Trophoblast cell (in vitro differentiated cells and primary cell): ENCODE data around the gene IL17RA.

Source experiments
- DNase-seq, 2 donors: peaks; one replicate each; pipeline ENCODE4 v3.0.0-alpha.2; 2016
- H2AFZ ChIP-seq: 2 replicates; pipeline ENCODE4 v1.6.1; 2013; ENCODE audit warnings: low read length, moderate library complexity, mild to moderate bottlenecking; ENCODE audit not compliant: insufficient read depth, poor library complexity
- H2AK5ac ChIP-seq: 2 replicates; pipeline ENCODE4 v1.6.1; 2013; ENCODE audit warnings: mild to moderate bottlenecking, low read length
- H2BK120ac ChIP-seq: 2 replicates; pipeline ENCODE4 v1.6.1; 2013; ENCODE audit warnings: low read length, mild to moderate bottlenecking, moderate library complexity; ENCODE audit not compliant: insufficient read depth, poor library complexity
- H2BK12ac ChIP-seq: 2 replicates; pipeline ENCODE4 v1.6.1; 2013; ENCODE audit warnings: mild to moderate bottlenecking, low read length, moderate library complexity
- H2BK5ac ChIP-seq: 2 replicates; pipeline ENCODE4 v1.6.1; 2013; ENCODE audit warnings: low read length, low read depth, moderate library complexity, mild to moderate bottlenecking; ENCODE audit not compliant: poor library complexity
- H3K14ac ChIP-seq: 2 replicates; pipeline ENCODE4 v1.6.1; 2013; ENCODE audit warnings: mild to moderate bottlenecking, low read length
- H3K18ac ChIP-seq: 2 replicates; pipeline ENCODE4 v1.6.1; 2013; ENCODE audit warnings: mild to moderate bottlenecking, low read length
- H3K23ac ChIP-seq: 2 replicates; pipeline ENCODE4 v1.6.1; 2013; ENCODE audit warnings: low read length
- H3K27ac ChIP-seq: 2 replicates; pipeline ENCODE4 v1.5.1; 2013; ENCODE audit warnings: low read depth, mild to moderate bottlenecking, inconsistent platforms, low read length, moderate library complexity
- H3K27me3 ChIP-seq: 2 replicates; pipeline ENCODE4 v1.6.1; 2013; ENCODE audit warnings: inconsistent platforms, mild to moderate bottlenecking, low read length, moderate library complexity; ENCODE audit not compliant: insufficient read depth
- H3K36me3 ChIP-seq, 2 experiments: 1 replicate in 1 of 2; 2 replicates in 1 of 2; pipeline ENCODE4 v1.6.1; 2013; ENCODE audit warnings: low read length in 2 of 2, mild to moderate bottlenecking in 2 of 2, moderate library complexity in 1 of 2; ENCODE audit not compliant: insufficient read depth in 2 of 2, control insufficient read depth in 1 of 2
- H3K4ac ChIP-seq: 2 replicates; pipeline ENCODE4 v1.6.1; 2013; ENCODE audit warnings: low read depth, mild to moderate bottlenecking, low read length, moderate library complexity
- H3K4me1 ChIP-seq, 2 experiments: 1 replicate in 1 of 2; 2 replicates in 1 of 2; pipeline ENCODE4 v1.6.1; 2013; ENCODE audit warnings: low read length in 2 of 2, mild to moderate bottlenecking in 2 of 2, moderate library complexity in 1 of 2; ENCODE audit not compliant: insufficient read depth in 2 of 2, control insufficient read depth in 1 of 2
- H3K4me2 ChIP-seq: 2 replicates; pipeline ENCODE4 v1.6.1; 2013; ENCODE audit warnings: inconsistent platforms, mild to moderate bottlenecking, low read length, moderate library complexity
- H3K4me3 ChIP-seq: 2 replicates; pipeline ENCODE4 v1.5.1; 2013; ENCODE audit warnings: mild to moderate bottlenecking, low read depth, low read length, inconsistent platforms
- H3K79me1 ChIP-seq: one replicate; pipeline ENCODE4 v1.6.1; 2013; ENCODE audit warnings: low read length
- H3K79me2 ChIP-seq: 2 replicates; pipeline ENCODE4 v1.6.1; 2013; ENCODE audit warnings: low read length, mild to moderate bottlenecking; ENCODE audit not compliant: control insufficient read depth, insufficient read depth, poor library complexity
- H3K9ac ChIP-seq: 2 replicates; pipeline ENCODE4 v1.6.1; 2013; ENCODE audit warnings: mild to moderate bottlenecking, low read length
- H3K9me3 ChIP-seq: 2 replicates; pipeline ENCODE4 v1.6.1; 2013; ENCODE audit warnings: low read depth, mild to moderate bottlenecking, control low read depth, inconsistent platforms, low read length; ENCODE audit not compliant: insufficient read depth
- H4K12ac ChIP-seq: 2 replicates; pipeline ENCODE4 v1.6.1; 2013; ENCODE audit warnings: low read depth, mild to moderate bottlenecking, low read length, moderate library complexity
- H4K8ac ChIP-seq: 2 replicates; pipeline ENCODE4 v1.6.1; 2013; ENCODE audit warnings: low read depth, mild to moderate bottlenecking, low read length, moderate library complexity
- H4K91ac ChIP-seq: one replicate; pipeline ENCODE4 v1.6.1; 2013; ENCODE audit warnings: low read depth, mild to moderate bottlenecking, low read length, moderate library complexity
- WGBS: extraction: QIAGEN DNeasy Blood & Tissue Kit; methylation state at CpG from one replicate; pipeline ENCODE4 v1.1.7; 2013; ENCODE audit warnings: missing lambda C conversion rate; ENCODE audit not compliant: insufficient read length, insufficient coverage; ENCODE audit errors: extremely low coverage; 5-methylcytosine and 5-hydroxymethylcytosine counted together

The IL17RA gene

DNA sequence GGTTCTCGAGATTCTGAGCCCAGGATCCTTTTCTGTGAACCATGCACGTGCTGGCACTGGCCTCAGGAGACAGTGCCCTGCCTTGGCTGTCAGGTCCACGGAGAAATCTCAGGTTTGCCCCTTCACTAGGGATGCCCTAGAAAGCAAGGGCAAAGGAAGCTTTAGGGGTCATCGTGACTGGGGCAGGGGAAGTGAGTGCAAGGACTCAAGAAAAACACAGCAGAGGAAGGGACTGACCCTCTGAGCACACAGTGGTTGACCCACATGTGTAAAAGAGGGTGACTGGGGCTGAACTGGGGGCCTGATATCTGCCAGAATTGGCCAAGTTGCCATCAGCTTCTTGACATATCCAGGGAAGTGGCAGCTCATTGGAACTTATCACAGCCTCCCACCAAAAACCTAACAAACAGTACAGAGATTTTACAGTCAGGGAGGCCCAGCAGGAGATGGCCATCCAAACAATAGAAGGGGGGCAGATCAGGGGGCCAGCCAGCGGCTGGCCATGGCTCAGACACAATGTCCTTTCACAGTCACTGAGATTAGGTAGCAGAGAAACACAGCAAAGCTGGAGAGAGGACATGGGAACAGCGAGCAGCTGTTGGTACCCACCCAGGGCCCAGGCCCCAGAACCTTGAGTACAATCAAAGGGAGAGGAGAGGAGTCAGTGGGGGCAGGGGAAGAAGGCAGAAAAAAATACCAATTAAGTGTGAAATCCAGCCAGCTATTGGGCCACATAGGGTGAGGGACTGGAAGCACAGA is 32.0 kb downstream of the IL17RA start:
- Histone ChIP-seq H3K14ac (no peak overlapping the region), H3K27me3 (no peaks in the 10 kb centered on the region), H4K91ac (no peak overlapping the region), H4K12ac (no peak overlapping the region), H3K4me3 (no peak overlapping the region), H3K4me1 (peaks cover 5 to 7% of the 10 kb centered on the region in 2 experiments), H2AK5ac (no peak overlapping the region), H4K8ac (no peak overlapping the region), H3K9me3 (peaks cover 4% of the 10 kb centered on the region), H3K9ac (no peak overlapping the region), H3K18ac (no peak overlapping the region), H2BK12ac (no peak overlapping the region), H3K36me3 (no peaks in the 10 kb centered on the region), H2BK120ac (no peak overlapping the region), H2AFZ (no peak overlapping the region), H3K4me2 (no peak overlapping the region), H3K4ac (no peak overlapping the region), H2BK5ac (no peak overlapping the region), H3K27ac (no peak overlapping the region), H3K23ac (no peak overlapping the region), H3K79me1 (no peaks in the 10 kb centered on the region), H3K79me2 (no peaks in the 10 kb centered on the region)
- WGBS: no CpG with 5 or more reads among the region's 6 CpGs
- no peak for DNase-seq

GRCh38 chr22:17117400-17117799 is 32.6 kb downstream of the IL17RA start:
- Histone ChIP-seq H3K23ac (no peak overlapping the region), H3K79me1 (no peaks in the 10 kb centered on the region), H3K4me3 (no peak overlapping the region), H2AK5ac (no peak overlapping the region), H3K36me3 (no peaks in the 10 kb centered on the region), H3K27me3 (no peaks in the 10 kb centered on the region), H3K9me3 (peaks cover 4% of the 10 kb centered on the region), H3K4me2 (no peak overlapping the region), H3K4me1 (peaks cover 5 to 8% of the 10 kb centered on the region in 2 experiments), H3K79me2 (no peaks in the 10 kb centered on the region), H4K8ac (no peak overlapping the region), H3K14ac (no peak overlapping the region), H4K12ac (no peak overlapping the region), H2AFZ (no peak overlapping the region), H2BK5ac (no peak overlapping the region), H3K27ac (no peak overlapping the region), H3K4ac (no peak overlapping the region), H3K18ac (no peak overlapping the region), H4K91ac (no peak overlapping the region), H3K9ac (no peak overlapping the region), H2BK12ac (no peak overlapping the region), H2BK120ac (no peak overlapping the region)
- WGBS: no CpG with 5 or more reads among the region's 3 CpGs
- no peak for DNase-seq

GRCh38 chr22:17117890-17118289 is 33.1 kb downstream of the IL17RA start:
- Histone ChIP-seq H3K79me1 (no peaks in the 10 kb centered on the region), H4K12ac (no peak overlapping the region), H3K4ac (no peak overlapping the region), H2BK12ac (no peak overlapping the region), H3K23ac (no peak overlapping the region), H3K4me1 (peaks cover 5 to 8% of the 10 kb centered on the region in 2 experiments), H4K8ac (no peak overlapping the region), H2BK120ac (no peak overlapping the region), H2AK5ac (no peak overlapping the region), H3K18ac (no peak overlapping the region), H3K36me3 (no peaks in the 10 kb centered on the region), H3K14ac (no peak overlapping the region), H2AFZ (no peak overlapping the region), H3K9me3 (peaks cover 4% of the 10 kb centered on the region), H3K27ac (no peak overlapping the region), H2BK5ac (no peak overlapping the region), H3K4me2 (no peak overlapping the region), H3K27me3 (no peaks in the 10 kb centered on the region), H3K4me3 (no peak overlapping the region), H3K9ac (no peak overlapping the region), H3K79me2 (no peaks in the 10 kb centered on the region), H4K91ac (no peak overlapping the region)
- no peak for DNase-seq
- WGBS: no CpG with 5 or more reads among the region's 4 CpGs

- H2BK12ac ChIP-seq: no peak overlapping the region
- H3K4ac ChIP-seq: no peak overlapping the region
- no peak overlapping the region for H2AFZ ChIP-seq
- no peak overlapping the region for H2AK5ac ChIP-seq
- no peak overlapping the region for H3K4me2 ChIP-seq
- no peak overlapping the region for H4K91ac ChIP-seq
- no peak overlapping the region for H3K4me3 ChIP-seq
- H3K14ac ChIP-seq: no peak overlapping the region
- H4K8ac ChIP-seq: no peak overlapping the region
- no peaks in the 10 kb centered on the region for H3K36me3 ChIP-seq
- no peak overlapping the region for H3K23ac ChIP-seq
- no peak overlapping the region for H2BK5ac ChIP-seq
- no peak for DNase-seq
- no peaks in the 10 kb centered on the region for H3K79me1 ChIP-seq
- H3K27me3 ChIP-seq: no peaks in the 10 kb centered on the region
- H3K4me1 ChIP-seq: peaks cover 5 to 8% of the 10 kb centered on the region in 2 experiments
- H3K18ac ChIP-seq: no peak overlapping the region
- no peak overlapping the region for H3K9ac ChIP-seq
- H3K27ac ChIP-seq: no peak overlapping the region
- no peaks in the 10 kb centered on the region for H3K79me2 ChIP-seq
- no CpG with 5 or more reads among the region's 4 CpGs for WGBS
- H2BK120ac ChIP-seq: no peak overlapping the region
- H3K9me3 ChIP-seq: peaks cover 4% of the 10 kb centered on the region
- no peak overlapping the region for H4K12ac ChIP-seq
These were observed 33.5 kb downstream of the IL17RA start for GRCh38 chr22:17118342-17118741.
